T-helper 1 cell treated with Interleukin-12 subunit alpha and Interleukin-12 subunit beta and Interleukin-4 antibody, amounts not matched to agents 30 μg/mL and 1 μg/mL, for 36 hours (primary cell): Measurements from ENCODE around the gene NAV3.

Experiments used
- H3K27ac Mint-ChIP-seq: one replicate; pipeline ENCODE4 v1.8.0; 2021; ENCODE audit warnings: mild to moderate bottlenecking, mixed read lengths
- H3K27me3 Mint-ChIP-seq: one replicate; pipeline ENCODE4 v1.8.0; 2021; ENCODE audit warnings: low read depth, mixed read lengths
- H3K36me3 Mint-ChIP-seq: one replicate; pipeline ENCODE4 v1.8.0; 2021; ENCODE audit warnings: low read depth, mixed read lengths
- H3K4me1 Mint-ChIP-seq: one replicate; pipeline ENCODE4 v1.8.0; 2021; ENCODE audit warnings: low read depth, mixed read lengths
- H3K4me3 Mint-ChIP-seq: one replicate; pipeline ENCODE4 v1.8.0; 2021; ENCODE audit warnings: mild to moderate bottlenecking, moderate library complexity, mixed read lengths
- H3K9me3 Mint-ChIP-seq: one replicate; pipeline ENCODE4 v1.8.0; 2021; ENCODE audit warnings: mixed read lengths

The NAV3 gene

GRCh38 chr12:77817276-77817675, 13.4 kb upstream of the NAV3 start:
- Mint-ChIP-seq H3K9me3 (no peaks in the 10 kb centered on the region), H3K27ac (no peak overlapping the region)

GRCh38 chr12:77818351-77818750, 12.3 kb upstream of the NAV3 start:
- H3K4me3 Mint-ChIP-seq, result no peak overlapping the region
- H3K27ac Mint-ChIP-seq, result no peak overlapping the region
- H3K9me3 Mint-ChIP-seq, result peaks cover 3% of the 10 kb centered on the region
- H3K36me3 Mint-ChIP-seq, result no peaks in the 10 kb centered on the region
- no peaks in the 10 kb centered on the region for H3K27me3 Mint-ChIP-seq
- no peaks in the 10 kb centered on the region for H3K4me1 Mint-ChIP-seq

More at GRCh38 chr12:77817276-77817675, 13.4 kb upstream of the NAV3 start:
- Mint-ChIP-seq H3K36me3 (no peaks in the 10 kb centered on the region), H3K4me3 (no peak overlapping the region), H3K4me1 (no peaks in the 10 kb centered on the region), H3K27me3 (no peaks in the 10 kb centered on the region)

GRCh38 chr12:77821699-77822203, 8.9 kb upstream of the NAV3 start:
- Mint-ChIP-seq H3K4me3 (no peak overlapping the region), H3K36me3 (no peaks in the 10 kb centered on the region), H3K4me1 (no peaks in the 10 kb centered on the region), H3K27me3 (no peaks in the 10 kb centered on the region), H3K9me3 (peaks cover 3% of the 10 kb centered on the region), H3K27ac (no peak overlapping the region)

- no peaks in the 10 kb centered on the region for H3K9me3 Mint-ChIP-seq
- no peak overlapping the region for H3K27ac Mint-ChIP-seq
- no peaks in the 10 kb centered on the region for H3K4me1 Mint-ChIP-seq
- no peaks in the 10 kb centered on the region for H3K27me3 Mint-ChIP-seq
- no peaks in the 10 kb centered on the region for H3K36me3 Mint-ChIP-seq
- H3K4me3 Mint-ChIP-seq, result no peak overlapping the region
These were observed 2.6 kb downstream of the NAV3 start for GRCh38 chr12:77833329-77833728.

- Mint-ChIP-seq H3K27ac (no peak overlapping the region), H3K4me3 (no peak overlapping the region), H3K4me1 (no peaks in the 10 kb centered on the region), H3K9me3 (no peaks in the 10 kb centered on the region), H3K27me3 (no peaks in the 10 kb centered on the region), H3K36me3 (no peaks in the 10 kb centered on the region)
These were observed 3.9 kb downstream of the NAV3 start for GRCh38 chr12:77834618-77835017.

- Mint-ChIP-seq H3K4me1 (no peaks in the 10 kb centered on the region), H3K27me3 (no peaks in the 10 kb centered on the region), H3K27ac (no peak overlapping the region), H3K36me3 (no peaks in the 10 kb centered on the region), H3K4me3 (no peak overlapping the region), H3K9me3 (no peaks in the 10 kb centered on the region)
These were observed 5.3 kb downstream of the NAV3 start for GRCh38 chr12:77835969-77836368.

- no peaks in the 10 kb centered on the region for H3K36me3 Mint-ChIP-seq
- H3K4me3 Mint-ChIP-seq, result no peak overlapping the region
- H3K27me3 Mint-ChIP-seq, result no peaks in the 10 kb centered on the region
- H3K27ac Mint-ChIP-seq, result no peak overlapping the region
- no peaks in the 10 kb centered on the region for H3K9me3 Mint-ChIP-seq
- H3K4me1 Mint-ChIP-seq, result no peaks in the 10 kb centered on the region
These were observed 7.2 kb downstream of the NAV3 start for GRCh38 chr12:77837876-77838291.

GRCh38 chr12:77841521-77841920, 10.8 kb downstream of the NAV3 start:
- no peaks in the 10 kb centered on the region for H3K27me3 Mint-ChIP-seq
- no peak overlapping the region for H3K4me3 Mint-ChIP-seq

GRCh38 chr12:77842430-77842829, 11.7 kb downstream of the NAV3 start:
- H3K4me3 Mint-ChIP-seq, result no peak overlapping the region
- H3K4me1 Mint-ChIP-seq, result no peaks in the 10 kb centered on the region
- H3K36me3 Mint-ChIP-seq, result no peaks in the 10 kb centered on the region
- H3K27me3 Mint-ChIP-seq, result no peaks in the 10 kb centered on the region
- no peak overlapping the region for H3K27ac Mint-ChIP-seq
- no peaks in the 10 kb centered on the region for H3K9me3 Mint-ChIP-seq

More at GRCh38 chr12:77841521-77841920, 10.8 kb downstream of the NAV3 start:
- H3K9me3 Mint-ChIP-seq, result no peaks in the 10 kb centered on the region
- no peaks in the 10 kb centered on the region for H3K4me1 Mint-ChIP-seq
- H3K36me3 Mint-ChIP-seq, result no peaks in the 10 kb centered on the region
- H3K27ac Mint-ChIP-seq, result no peak overlapping the region

GRCh38 chr12:77845831-77846230, 15.1 kb downstream of the NAV3 start:
- H3K27ac Mint-ChIP-seq, result no peak overlapping the region
- H3K36me3 Mint-ChIP-seq, result no peaks in the 10 kb centered on the region
- H3K4me1 Mint-ChIP-seq, result no peaks in the 10 kb centered on the region
- no peaks in the 10 kb centered on the region for H3K9me3 Mint-ChIP-seq
- H3K27me3 Mint-ChIP-seq, result no peaks in the 10 kb centered on the region
- H3K4me3 Mint-ChIP-seq, result no peak overlapping the region

GRCh38 chr12:77847060-77847541, 16.4 kb downstream of the NAV3 start:
- Mint-ChIP-seq H3K27ac (no peak overlapping the region), H3K9me3 (no peaks in the 10 kb centered on the region), H3K4me3 (no peak overlapping the region), H3K36me3 (no peaks in the 10 kb centered on the region), H3K27me3 (no peaks in the 10 kb centered on the region), H3K4me1 (no peaks in the 10 kb centered on the region)

GRCh38 chr12:77847680-77848431, 17.2 kb downstream of the NAV3 start:
- no peak overlapping the region for H3K4me3 Mint-ChIP-seq
- no peaks in the 10 kb centered on the region for H3K27me3 Mint-ChIP-seq
- no peaks in the 10 kb centered on the region for H3K4me1 Mint-ChIP-seq
- no peaks in the 10 kb centered on the region for H3K9me3 Mint-ChIP-seq
- H3K27ac Mint-ChIP-seq, result no peak overlapping the region
- H3K36me3 Mint-ChIP-seq, result no peaks in the 10 kb centered on the region

- no peaks in the 10 kb centered on the region for H3K36me3 Mint-ChIP-seq
- no peaks in the 10 kb centered on the region for H3K27me3 Mint-ChIP-seq
- no peak overlapping the region for H3K4me3 Mint-ChIP-seq
- H3K27ac Mint-ChIP-seq, result no peak overlapping the region
- H3K9me3 Mint-ChIP-seq, result no peaks in the 10 kb centered on the region
- H3K4me1 Mint-ChIP-seq, result no peaks in the 10 kb centered on the region
These were observed 19.4 kb downstream of the NAV3 start for GRCh38 chr12:77850129-77850528.

GRCh38 chr12:77850698-77851097, 20.0 kb downstream of the NAV3 start:
- Mint-ChIP-seq H3K27ac (no peak overlapping the region), H3K9me3 (no peaks in the 10 kb centered on the region), H3K27me3 (no peaks in the 10 kb centered on the region), H3K4me3 (no peak overlapping the region), H3K4me1 (no peaks in the 10 kb centered on the region), H3K36me3 (no peaks in the 10 kb centered on the region)

GRCh38 chr12:77855548-77855947, 24.9 kb downstream of the NAV3 start:
- no peak overlapping the region for H3K4me3 Mint-ChIP-seq
- H3K9me3 Mint-ChIP-seq, result no peaks in the 10 kb centered on the region

More at GRCh38 chr12:77855548-77855947, 24.9 kb downstream of the NAV3 start:
- Mint-ChIP-seq H3K36me3 (no peaks in the 10 kb centered on the region), H3K4me1 (no peaks in the 10 kb centered on the region), H3K27ac (no peak overlapping the region), H3K27me3 (no peaks in the 10 kb centered on the region)
